ENCODE measurements around the gene OR1I1. TPM values are rescaled to one million over a fixed set of nuclear protein-coding genes. Genes with fewer than 3 reads are reported as not detected.

The OR1I1 gene
- total RNA-seq, 1 donor from 2014 or later, result not detected

GRCh38 chr19:15125232-15126067, 43.4 kb downstream of the OR1I1 start:
- Mint-ChIP-seq H3K4me1 (peaks cover 20% of the 10 kb centered on the region), H3K27ac (ENCODE audit: unreplicated experiment) (peak overlapping the region; percentile 93), H3K27me3 (ENCODE audit: low read depth) (peaks cover 11% of the 10 kb centered on the region), H3K9me3 (no peaks in the 10 kb centered on the region), H3K36me3 (ENCODE audit: low read depth) (peaks cover 6% of the 10 kb centered on the region), H3K4me3 (peak overlapping the region; percentile 94)
- peak; percentile 98 for DNase-seq (ENCODE audit: low read depth, low spot score)
- TF ChIP-seq, protein P1, sequence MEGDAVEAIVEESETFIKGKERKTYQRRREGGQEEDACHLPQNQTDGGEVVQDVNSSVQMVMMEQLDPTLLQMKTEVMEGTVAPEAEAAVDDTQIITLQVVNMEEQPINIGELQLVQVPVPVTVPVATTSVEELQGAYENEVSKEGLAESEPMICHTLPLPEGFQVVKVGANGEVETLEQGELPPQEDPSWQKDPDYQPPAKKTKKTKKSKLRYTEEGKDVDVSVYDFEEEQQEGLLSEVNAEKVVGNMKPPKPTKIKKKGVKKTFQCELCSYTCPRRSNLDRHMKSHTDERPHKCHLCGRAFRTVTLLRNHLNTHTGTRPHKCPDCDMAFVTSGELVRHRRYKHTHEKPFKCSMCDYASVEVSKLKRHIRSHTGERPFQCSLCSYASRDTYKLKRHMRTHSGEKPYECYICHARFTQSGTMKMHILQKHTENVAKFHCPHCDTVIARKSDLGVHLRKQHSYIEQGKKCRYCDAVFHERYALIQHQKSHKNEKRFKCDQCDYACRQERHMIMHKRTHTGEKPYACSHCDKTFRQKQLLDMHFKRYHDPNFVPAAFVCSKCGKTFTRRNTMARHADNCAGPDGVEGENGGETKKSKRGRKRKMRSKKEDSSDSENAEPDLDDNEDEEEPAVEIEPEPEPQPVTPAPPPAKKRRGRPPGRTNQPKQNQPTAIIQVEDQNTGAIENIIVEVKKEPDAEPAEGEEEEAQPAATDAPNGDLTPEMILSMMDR (conservative IDR thresholded peaks at IDR 0.05), result no peak

GRCh38 chr19:15126131-15126910, 44.3 kb downstream of the OR1I1 start:
- Mint-ChIP-seq H3K27ac (ENCODE audit: unreplicated experiment) (no peak overlapping the region), H3K27me3 (ENCODE audit: low read depth) (peaks cover 11% of the 10 kb centered on the region), H3K4me3 (no peak overlapping the region), H3K4me1 (peaks cover 20% of the 10 kb centered on the region), H3K9me3 (no peaks in the 10 kb centered on the region), H3K36me3 (ENCODE audit: low read depth) (peaks cover 4% of the 10 kb centered on the region)
- no peak for DNase-seq (ENCODE audit: low read depth, low spot score)
- TF ChIP-seq, protein P1 (conservative IDR thresholded peaks at IDR 0.05), result no peak

DNA sequence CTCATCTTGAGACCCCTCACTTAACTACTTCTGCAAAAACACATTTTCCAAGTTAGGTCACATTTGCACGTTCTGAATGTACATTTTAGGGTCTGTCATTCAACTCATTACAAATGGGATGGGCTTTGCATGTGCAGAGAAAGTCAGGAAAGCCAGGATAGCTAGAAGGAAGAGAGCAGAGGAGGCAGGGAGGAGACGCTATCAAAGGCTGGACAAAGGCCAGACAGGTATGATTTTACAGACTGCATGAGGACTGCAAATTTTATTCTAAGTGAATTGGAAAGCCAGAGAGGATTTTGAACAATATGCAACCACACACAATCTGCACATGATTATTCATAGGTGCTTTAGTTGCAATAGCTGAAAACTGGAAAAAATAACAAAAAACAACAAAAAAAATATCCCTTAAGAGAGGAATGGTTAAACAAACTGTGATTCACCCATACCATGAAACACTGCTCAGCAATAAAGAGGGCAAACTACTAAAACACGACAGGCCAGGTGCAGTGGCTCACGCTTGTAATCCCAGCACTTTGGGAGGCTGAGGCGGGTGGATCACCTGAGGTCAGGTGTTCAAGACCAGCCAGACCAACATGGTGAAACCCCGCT, 46.3 kb downstream of the OR1I1 start:
- Mint-ChIP-seq H3K4me3 (no peak overlapping the region), H3K9me3 (no peaks in the 10 kb centered on the region)
- TF ChIP-seq, protein P1 (conservative IDR thresholded peaks at IDR 0.05), result no peak

DNA sequence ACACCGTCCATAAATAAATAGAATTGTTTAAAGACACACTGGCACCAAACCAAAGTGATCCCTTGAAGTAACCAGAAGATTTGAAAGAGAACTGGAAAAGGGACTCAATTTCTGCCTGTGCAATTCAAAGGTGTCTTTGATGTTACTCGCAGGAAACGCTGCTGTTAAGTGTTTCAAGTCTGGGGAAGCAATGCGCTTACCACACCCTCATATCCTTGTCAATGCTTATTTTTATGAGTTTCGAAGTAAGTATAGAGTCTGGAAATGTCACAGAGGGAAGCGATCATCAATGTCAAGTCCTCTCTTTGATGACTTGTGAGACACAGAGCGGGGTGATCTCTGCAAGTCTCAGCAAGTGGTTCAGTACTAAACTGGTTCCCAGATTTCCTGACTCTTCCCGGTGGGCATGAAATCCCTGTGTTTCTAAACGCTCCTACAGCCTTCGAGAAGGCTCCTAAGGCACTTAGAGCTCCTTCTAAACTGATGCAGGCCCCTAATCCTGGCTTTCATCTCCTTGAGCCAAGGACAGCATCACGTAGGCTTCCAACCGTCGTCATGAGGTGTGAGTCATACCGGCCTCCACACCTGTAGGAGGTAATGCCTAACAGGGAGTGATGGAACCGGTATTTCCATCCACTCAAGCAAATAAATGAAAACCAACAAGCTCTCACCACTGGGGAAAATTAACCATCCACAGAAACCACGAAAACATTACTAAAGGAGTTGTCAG, 48.0 kb downstream of the OR1I1 start:
- TF ChIP-seq, protein P1 (conservative IDR thresholded peaks at IDR 0.05), result no peak
- no peak overlapping the region for H3K4me3 Mint-ChIP-seq

More for the DNA sequence above, 46.3 kb downstream of the OR1I1 start:
- Mint-ChIP-seq H3K36me3 (ENCODE audit: low read depth) (peaks cover 4% of the 10 kb centered on the region), H3K27me3 (ENCODE audit: low read depth) (peaks cover 11% of the 10 kb centered on the region), H3K4me1 (peaks cover 20% of the 10 kb centered on the region), H3K27ac (ENCODE audit: unreplicated experiment) (no peak overlapping the region)
- DNase-seq (ENCODE audit: low read depth, low spot score), result no peak

More for the DNA sequence above, 48.0 kb downstream of the OR1I1 start:
- Mint-ChIP-seq H3K9me3 (no peaks in the 10 kb centered on the region), H3K27me3 (ENCODE audit: low read depth) (peaks cover 11% of the 10 kb centered on the region), H3K36me3 (ENCODE audit: low read depth) (peaks cover 4% of the 10 kb centered on the region), H3K4me1 (peaks cover 9% of the 10 kb centered on the region), H3K27ac (ENCODE audit: unreplicated experiment) (no peak overlapping the region)
- no peak for DNase-seq (ENCODE audit: low read depth, low spot score)

All from neural crest cell (in vitro differentiated cells).